Measurements from ENCODE around the gene SPRY1.

The SPRY1 gene

DNA sequence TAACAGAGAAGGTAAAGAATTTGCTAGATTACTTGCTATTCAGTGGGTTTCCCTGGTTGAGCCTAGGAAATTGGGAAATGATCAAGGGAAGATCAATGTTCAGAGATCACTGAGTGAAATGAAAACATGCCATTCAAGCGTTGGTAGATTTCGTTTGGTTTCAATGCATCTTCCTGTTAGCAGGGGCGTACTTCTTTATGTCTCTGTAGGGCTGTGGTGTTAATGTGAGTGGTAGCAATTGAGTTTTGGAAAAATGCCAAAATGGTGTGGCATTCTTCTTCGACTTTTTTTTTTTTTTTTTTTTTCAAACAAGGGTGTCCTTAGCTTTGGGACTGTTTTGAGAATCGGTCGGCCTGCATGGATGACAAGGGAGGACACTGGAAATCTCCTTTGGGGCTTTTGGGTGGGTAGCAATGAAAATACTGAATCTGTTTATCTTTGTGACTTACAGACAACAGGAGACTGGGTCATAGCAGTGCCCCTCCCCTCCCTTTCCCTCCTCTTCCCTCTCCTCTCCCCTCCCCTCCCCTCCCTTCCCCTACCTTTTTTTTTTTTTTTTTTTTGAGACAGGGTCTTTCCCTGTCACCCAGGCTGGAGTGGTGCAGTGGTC lies 50.4 kb downstream of the SPRY1 start:
- no peak for DNase-seq

DNA sequence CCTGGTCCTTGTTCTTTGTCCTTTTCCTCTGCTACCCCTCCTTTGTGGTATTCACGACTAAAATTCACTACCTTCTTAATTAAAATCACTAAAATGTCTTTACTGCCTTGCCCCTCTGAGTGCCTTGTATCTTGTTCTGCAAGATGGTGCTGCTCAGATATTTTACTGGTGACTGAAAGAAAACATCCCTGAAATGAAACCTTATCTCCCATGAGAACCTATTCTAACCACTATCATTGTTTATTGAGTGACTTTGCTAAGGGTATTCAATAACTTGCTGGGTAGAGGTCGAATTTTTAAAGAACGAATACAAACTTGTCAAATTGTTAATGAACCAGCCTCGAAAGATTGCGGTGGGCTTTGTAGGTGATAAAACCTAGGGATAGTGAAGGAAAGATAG lies 52.8 kb downstream of the SPRY1 start:
- DNase-seq, result no peak

DNA sequence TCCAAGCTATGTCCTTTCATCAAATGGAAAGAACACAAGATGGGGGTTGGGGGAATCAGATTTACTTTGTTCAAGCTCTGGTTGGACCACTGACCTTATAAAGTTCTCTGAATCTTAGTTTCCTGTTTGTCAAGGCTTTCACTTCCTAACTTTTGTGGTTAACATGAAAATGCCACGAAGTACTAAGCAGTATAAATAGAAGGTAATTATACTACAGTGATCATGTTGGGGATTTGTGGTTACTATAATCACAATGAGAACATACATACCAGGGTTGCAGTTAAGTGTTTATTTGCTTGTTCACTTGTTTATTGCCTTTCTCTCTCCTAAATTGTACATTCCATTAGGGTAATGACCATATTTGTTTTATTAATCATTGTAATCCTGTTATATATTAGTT lies 53.2 kb downstream of the SPRY1 start:
- DNase-seq, result no peak

DNA sequence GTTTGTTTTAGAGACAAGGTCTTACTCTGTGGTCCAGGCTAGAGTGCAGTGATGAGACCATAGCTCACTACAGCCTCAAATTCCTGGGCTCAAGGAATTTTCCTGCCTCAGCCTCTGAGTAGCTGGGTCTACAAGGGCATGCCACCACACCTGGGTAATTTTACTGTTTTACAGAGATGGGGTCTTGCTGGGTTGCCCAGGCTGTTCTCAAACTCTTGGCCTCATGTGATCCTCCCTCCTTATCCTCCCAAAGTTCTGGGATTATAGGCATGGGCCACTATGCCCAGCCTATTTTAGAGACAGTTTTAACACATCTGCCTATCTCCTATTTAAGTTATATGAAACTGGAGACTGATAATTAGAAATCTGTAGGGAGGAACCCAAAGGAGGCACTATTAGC lies 53.8 kb downstream of the SPRY1 start:
- no peak for DNase-seq

DNA sequence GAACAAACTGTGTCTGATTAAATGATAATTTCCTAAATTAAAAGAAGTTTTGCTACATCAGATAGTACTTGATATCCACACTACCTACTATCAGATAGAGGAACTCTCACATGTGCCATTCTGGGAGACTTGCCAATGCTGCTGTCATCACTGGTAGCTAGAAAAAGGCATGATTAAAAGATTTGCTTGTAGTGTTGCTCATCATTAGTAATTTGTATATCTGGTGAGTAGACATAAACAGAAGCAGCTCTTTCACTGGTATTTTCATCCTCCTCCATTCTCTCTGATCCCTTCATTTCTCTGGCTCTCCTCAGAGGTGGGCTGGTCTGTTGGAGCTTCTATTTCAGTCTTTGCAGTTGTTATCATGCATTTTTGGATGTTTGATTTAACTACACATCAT lies 56.0 kb downstream of the SPRY1 start:
- no peak for DNase-seq

DNA sequence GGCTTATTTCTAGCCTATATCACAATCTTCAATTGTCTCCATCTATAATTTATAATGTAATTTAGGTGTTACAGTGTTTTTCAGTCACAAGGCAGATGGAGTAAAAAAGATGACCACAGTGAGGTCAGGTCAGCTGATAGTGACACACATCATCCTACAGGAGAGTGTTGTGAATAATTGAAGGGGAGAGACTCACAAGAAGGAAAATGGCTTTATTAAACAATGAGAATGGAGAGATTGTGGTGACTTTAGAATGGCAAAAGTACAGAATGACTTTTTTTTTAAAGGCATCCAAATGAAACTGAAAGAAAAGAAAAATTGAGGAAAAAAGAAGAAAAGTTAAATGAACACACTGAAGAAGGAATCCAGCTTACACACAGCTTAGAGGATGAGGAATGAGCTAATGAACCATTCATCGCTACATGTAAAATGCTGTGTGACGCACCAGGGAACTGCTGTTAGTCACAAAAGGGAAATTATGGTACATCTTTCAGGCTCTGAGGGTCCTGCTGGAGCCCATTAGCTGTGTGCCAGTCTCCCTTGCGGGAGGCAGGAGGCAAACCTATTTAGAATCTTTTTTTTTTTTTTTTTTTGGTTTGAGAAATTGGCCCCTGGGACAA lies 56.6 kb downstream of the SPRY1 start:
- no peak for DNase-seq

All from NCI-H1930 (cell line).